Stimulated activated CD8-positive, alpha-beta memory T cell treated with anti-CD3 and anti-CD28 coated beads, Interleukin-2, amount 100 ng/mL, for 48 hours (primary cell): ENCODE measurements around the gene WASHC3.
"Not testable (repeated sequence)": the region's sequence is repeated elsewhere in the genome, so short reads cannot be mapped to it uniquely, and the experiment has no call there.

Source experiments
- DNase-seq, 2 donors: peaks; one replicate each; pipeline ENCODE4 v3.0.0-alpha.2; 2020; ENCODE audit warnings: low read depth in 2 of 2

WASHC3 gene

DNA sequence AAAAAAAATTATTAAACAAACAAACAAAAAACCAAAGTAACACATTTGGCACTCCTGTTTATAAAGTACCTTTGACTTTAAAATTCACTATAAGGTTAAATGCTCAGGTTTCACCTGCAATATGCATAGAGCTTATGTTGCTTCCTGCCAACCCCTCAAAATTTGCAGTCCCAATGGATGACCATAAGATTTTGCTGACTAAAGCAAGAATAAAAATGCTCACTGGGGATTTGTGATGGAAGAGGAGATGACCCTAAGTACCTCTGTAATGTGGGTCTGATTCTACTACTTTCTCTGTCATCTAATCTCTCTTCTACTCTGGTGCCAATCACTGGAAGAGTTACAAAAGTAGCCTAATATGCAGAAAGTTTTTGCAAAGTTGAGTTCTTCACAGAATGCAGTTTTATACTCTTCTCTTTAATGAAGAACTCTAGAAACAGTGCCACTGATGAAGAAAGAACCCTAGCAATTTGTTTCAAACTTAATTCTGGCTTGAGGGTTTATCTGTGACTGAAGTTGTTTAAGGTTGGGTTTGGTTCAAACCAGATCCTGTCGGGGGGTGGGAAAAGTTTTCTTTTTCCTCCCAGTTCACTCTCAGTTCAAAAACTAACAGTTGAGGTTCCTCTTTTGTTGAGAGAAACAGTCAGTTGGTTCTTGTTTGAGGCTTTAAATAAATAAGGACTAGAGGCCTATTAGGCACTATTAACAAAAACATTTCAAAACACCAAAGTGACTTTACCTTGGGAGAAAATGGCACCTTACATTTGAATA lies 10.9 kb downstream of the WASHC3 start:
- no peak for DNase-seq

DNA sequence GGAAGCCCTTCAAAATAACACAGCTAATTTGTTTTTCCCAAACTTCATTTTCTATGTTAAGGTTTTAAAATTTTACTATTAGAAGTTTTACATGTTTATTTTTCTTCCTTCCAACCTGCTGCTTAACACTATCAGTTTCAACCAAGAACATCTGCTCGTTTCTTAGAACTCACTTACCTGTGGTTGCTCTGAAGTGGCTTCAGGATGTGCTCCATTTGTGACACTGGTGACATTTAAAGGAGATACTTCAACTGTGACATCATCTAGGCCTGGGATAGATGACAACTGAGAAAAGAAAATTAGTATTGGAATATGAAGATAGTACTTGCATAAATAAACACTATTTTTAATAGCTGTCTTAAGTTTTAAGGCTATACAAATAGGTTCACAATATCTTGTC lies 17.9 kb downstream of the WASHC3 start:
- no peak for DNase-seq

DNA sequence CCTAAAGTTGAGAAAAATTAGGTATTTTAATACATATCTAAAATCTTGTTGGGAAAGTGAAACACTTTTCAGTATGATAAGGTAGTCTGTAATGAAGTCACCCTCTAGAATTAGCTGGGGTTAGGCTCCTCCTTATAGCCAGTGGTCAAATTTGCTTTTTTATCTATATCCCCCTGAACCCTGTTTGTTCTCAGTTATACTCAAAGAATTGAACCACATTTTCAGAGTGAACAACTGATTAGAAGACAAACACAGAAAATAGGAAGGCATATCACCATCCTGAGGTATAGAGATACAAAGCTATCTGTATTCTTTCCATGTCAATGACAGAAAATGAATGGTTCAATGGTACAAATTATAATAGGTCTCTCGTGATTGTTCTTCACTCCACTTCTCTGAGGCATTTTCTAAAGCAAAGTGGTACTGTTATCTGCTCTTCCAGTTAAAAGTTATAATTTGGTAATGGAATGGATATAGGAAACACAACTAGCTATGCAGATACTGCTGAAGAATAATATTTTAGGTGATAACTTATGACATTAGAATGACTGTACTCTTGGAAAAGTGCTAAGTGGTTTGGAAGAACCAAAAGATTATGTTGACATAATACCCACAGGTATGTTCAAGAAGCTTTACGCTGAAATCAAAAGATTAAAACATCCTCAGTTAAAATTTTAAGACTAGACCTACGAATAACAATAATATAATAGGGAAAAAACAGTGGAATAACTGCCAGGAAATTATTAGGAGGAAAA lies 27.6 kb downstream of the WASHC3 start:
- no peak for DNase-seq

DNA sequence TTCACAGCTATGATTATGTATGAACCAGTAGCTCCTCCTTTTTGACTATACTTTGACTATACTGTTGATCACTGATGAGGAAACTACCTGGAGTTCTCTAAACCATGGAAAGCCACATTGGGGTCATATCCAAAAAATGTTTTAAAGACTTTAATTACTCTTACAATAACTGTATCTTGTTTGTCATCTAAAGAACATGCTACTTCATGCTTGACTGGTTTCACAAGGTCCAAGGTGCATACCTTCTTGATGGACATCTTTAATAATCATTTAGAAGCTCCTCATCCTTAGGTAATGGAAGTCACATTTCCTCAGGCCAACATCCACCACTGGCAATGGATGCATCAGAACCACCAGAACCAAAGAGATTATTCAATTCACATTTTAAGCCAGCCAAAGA lies 29.9 kb downstream of the WASHC3 start:
- DNase-seq: no peak

DNA sequence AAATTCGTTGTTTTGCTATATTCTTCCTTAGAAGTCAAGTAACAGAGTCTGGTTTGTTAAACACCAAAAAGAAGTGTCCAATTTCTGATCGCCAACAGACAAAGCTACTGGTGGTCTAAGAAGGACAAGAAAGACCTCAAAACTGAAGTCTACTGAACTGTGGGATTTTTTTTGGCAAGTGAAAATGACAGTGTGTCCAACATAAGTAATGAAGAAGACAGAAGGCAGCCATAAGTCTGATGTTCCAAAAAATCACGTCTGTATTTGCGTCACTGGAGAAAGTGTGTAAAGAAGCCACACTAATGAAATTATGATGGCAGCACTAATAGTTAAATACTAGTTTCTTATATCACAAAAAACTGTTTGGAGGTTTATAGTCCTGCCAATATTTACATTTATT lies 32.6 kb downstream of the WASHC3 start:
- DNase-seq: no peak

DNA sequence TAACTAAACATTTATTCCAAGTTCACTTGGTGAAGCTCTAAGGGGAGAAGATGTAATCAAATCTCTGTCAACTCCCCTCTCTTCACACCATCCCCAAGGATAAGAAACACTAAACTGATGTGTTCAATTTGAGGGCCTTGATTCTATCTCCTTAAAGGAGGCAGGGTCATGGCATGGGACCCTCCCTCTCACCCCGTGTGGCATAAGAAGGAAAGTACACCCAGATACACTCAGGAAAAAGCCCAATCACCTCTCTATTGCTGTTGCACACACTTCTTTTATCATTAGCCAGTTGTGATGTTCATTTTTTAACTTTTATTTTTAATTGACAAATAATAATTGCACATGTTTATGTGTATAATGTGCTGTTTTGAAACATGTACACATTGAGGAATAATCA lies 35.1 kb downstream of the WASHC3 start:
- no peak for DNase-seq

DNA sequence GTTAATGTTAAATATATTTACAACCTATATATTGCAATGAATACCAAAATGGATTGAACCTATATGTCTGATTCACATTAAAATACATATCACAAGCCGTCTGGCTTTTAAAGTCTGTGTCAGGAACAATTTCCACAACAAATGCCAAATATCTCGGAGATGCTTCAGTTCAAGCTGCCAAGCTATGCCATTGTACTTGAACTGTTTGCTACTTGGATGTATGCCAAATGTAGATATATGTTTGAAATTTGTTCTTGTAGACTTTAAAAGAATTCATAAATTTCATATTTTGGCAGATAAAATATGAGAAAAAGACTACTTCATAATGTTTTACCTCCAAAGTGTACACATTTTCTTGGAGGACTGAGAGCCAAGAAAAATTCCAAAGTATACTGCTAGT lies 37.0 kb downstream of the WASHC3 start:
- DNase-seq: no peak

DNA sequence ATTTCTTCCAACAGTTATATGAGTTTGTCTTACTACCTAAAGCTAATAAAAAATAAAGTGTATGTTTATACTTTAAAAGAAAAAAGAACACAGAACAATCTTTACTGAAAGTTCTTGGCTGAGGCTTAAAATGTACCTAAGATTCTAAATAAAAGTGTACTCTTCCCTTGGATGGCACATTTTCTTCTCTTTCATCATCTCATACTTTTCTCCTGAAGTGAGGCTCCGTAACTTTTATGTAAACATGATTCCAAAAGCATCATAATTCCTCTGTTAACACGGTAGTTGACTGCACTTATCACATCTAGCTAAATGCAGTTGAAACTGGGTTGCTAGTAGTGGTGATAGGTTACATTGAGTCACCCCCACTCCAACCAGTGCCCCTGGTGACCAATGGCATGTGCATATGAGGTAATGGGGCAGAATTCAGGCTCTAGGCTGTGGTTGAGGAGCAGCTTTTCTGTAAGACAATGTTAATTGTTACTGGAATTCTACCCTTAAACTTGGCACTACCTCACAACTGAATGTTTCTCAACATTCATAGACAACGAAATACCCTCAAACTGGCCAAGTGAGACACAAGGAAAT lies 38.4 kb downstream of the WASHC3 start:
- no peak for DNase-seq

DNA sequence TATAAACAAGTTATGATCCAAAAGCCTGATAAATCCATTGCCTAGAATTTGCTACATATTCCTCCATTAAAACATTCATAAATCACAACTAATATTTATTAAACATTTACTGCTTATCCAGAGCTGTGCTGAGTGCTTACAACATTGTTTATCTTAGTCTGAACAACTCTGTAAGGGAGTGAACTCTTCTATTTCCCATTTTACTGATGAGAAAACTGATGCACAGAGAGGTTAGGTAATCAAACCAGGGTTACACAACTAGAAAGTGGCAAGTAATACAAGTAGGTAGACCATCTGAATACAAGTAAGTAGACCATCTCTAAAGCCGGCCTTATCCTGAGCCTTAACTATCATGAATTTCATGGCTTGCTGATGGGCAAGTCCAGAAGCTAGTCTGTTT lies 39.5 kb downstream of the WASHC3 start:
- no peak for DNase-seq

DNA sequence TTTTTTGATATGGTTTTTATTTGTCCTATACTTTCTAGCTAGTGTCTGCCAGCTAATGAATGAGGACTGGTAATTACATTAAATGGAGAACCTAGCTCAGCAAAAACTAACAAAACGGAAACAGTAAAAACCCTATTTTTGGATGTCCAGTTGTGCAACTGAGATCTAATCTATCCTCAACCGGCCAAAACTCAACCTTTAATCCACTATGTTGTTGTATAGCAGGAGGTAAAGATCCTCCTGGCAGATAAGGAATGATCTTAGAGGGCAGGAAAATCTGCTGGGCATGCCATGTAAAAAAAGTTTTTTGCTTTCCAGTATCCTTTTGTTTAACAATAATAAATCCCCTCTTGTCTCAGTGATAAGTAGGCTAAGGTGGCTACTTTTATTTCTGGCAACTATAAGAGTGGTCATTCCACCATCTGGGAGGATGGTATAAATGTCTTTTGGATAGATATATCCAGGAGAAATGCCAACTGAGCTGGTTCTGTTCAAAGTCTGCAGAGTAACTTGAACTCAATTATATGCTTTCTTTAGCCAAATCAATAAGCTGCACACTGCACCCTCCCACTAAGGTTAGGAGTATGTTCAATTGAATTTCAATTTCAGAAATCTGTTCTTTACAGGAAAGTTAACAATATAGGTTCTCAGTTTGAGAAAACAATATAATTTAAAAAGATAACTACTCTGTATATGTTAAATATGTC lies 40.1 kb downstream of the WASHC3 start:
- no peak for DNase-seq

DNA sequence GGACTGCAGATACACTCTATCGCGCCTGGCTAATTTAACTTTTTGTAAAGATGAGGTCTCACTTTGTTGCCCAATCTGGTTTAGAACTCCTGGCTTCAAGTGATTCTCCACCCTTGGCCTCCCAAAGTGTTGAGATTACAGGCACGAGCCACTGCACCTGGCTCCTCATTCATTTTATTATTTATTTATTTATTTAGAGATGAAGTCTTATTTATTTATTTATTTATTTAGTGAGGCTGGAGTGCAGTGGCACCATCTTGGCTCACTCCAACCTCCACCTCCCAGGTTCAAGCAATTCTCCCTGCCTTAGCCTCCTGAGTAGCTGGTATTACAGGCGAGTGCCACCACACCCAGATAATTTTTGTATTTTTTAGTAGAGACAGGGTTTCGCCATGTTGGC lies 43.2 kb downstream of the WASHC3 start:
- not testable (repeated sequence) for DNase-seq

DNA sequence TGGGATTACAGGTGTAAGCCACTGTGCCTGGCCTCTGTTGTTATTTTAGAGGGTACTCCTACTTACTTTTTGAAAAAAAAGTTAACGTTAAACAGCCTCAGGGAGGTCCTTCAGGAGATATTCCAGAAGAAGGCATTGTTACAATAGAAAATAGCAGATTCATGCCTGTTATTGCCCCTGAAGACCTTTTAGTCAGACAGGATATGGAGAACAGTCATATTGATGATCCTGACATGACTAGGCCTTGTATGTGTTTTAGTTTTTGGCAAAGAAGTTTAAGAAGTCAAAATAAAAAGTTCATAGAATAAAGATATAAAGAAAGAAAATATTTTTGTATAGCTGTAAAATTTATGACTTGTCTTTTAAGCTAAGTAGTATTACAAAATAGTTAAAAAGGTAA lies 45.3 kb downstream of the WASHC3 start:
- DNase-seq: no peak

DNA sequence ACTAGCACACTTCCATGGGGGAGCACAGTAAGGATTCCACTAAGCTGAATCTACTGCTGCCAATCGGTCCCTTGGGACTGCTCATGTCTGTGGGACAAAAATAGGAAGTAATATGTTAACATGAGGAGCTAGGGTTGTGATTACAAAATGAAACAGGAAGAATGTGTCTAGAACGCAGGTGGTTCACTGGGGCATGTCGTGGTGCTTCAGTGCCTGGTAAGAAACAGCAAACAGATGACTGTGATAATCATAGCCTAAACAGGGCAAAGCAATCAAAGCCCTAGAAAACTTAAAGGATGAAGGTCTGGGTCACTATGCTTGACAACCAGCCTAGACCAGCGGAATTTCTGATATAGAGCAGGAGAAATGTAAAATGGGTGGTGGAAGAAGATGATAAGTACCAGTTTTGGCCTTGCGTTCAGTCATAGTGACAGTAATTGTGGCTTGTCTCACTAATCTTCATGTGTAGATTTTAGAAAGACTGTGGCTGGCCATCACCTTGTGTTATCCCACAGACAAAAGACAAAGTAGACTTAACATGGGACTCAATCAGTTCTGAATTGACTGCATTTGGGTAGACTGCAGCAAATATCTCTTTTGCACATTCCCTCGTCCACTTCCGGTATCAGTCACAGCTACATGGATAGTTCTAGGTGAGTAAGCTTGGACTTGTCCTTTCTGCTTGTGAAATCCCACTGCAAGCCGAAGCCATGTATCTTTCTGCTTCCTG lies 51.4 kb downstream of the WASHC3 start:
- no peak for DNase-seq

DNA sequence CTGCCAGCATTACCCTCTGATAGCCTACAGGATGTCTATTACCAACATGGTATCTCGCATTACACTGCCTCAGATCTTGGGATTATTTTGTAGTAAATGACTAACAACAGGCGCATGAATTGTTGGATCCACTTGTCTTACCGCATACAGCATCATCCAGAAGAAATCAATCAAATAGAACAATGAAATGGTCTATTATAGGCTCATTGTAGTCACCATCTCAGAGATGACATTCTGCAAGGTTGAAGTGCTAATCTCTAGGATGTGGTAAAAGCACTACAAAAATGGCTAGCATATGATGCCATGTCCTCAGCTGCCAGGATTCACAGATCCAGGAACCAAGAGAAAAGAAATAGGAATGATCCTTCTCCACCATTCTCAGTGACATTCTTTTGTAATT lies 52.0 kb downstream of the WASHC3 start:
- no peak for DNase-seq

DNA sequence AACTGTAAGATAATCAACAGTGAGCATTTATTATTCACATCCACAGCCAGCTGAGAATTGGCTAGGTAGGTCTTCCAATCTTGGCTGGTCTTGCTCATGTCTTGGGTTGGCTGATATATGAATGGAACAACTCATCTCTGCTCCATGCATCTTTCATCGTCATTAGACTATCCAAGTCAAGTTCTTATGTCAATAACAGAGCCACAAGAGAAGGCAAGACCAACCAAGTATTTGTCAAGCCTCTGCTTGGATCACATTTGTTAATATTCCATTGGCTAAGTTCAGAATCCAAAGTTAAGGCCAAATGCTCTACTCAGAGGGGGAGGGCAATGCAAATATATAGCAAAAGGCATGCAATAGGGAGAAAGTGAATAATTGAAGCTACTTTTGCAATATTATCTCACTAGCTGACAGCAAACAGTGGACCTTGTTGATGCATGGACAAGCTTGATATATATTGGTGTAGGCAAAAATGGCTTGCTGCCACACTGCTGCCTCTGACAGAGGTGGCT lies 53.1 kb downstream of the WASHC3 start:
- DNase-seq: no peak

DNA sequence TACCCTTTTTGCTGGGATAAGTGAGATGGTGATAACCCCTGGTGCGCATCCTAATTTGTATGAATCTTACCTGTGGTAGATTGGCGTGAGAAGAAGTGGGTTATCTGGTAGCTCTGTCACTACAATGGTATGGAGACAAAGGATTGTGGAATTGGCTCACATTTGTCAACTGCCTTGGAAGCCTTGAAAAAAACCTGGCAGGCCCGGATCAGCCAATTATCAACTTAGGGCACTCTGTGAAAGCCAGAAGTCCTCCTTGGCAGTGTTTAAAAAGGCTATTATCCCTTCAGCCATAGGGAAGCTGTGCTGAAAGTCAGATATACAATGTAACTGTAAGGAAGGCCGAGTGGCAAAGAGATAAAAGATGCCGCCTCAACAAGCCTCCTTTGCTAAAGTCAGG lies 56.5 kb downstream of the WASHC3 start:
- DNase-seq: no peak

DNA sequence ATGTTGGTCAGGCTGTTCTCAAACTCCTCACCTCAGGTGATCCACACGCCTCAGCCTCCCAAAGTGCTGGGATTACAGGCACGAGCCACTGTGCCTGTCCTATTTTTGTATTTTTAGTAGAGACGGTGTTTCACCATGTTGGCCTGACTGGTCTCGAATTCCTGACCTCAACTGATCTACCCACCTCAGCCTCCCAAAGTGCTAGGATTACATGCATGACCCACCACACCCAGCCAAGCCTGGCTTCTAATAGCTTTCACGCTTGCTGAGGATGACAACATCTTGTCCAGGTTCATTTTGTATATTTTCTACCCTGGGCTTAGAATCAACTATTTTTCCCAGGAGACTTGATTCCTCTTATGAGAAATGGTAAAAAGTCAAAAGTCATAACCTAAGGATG lies 64.7 kb downstream of the WASHC3 start:
- no peak for DNase-seq

DNA sequence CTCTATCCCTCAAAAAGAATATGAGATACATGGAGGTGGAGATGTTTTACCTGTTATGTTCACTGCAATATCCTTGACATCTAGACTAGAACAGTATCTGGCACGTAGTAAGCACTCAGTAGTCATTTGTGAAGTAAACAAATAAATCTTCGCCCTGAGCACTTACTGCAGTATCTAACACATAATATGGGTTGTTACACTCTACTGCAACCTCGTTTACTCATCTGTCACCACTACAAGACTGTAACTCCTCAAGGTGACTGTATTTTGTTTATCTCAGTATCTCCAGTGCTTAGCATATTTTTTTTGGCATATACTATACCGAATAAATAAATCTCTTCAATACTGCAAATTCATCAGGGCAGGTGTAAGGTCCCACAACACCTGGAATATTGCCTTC lies 66.1 kb downstream of the WASHC3 start:
- DNase-seq: no peak

DNA sequence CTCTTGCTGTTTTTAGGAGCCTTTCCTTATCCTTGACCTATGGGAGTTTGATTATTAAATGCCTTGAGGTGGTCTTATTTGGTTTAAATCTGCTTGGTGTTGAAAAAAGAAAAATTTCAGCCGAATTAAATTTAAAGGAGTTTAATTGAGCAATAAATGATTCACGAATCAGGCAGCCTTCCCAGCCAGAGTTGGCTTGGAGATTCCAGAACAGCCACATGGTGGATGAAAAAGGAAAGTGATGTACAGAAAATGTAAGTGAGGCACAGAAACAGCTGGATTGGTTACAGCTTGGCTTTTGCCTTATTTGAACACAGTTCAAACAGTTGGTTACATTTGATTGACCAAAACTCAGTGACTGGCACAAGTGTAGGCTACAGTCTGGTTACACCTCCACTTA lies 69.7 kb downstream of the WASHC3 start:
- DNase-seq: no peak

DNA sequence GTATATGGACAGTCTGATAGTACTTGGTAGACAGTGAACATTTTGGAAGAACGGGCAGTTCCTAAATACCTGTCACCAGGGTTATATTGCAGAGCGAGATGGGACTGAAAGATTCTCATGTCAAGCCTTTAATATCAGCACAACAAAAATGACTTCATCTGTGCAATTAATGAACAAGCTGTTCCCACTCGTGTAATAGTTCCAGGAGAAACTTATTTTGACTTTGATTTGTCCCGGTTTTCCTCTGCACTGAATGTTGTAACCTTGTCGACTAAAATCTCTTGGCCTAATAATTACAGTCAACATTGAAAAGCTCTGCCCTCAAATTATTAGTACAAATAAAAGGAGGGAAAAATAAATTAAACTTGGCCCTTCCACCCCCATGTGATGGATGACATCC lies 79.5 kb downstream of the WASHC3 start:
- no peak for DNase-seq

DNA sequence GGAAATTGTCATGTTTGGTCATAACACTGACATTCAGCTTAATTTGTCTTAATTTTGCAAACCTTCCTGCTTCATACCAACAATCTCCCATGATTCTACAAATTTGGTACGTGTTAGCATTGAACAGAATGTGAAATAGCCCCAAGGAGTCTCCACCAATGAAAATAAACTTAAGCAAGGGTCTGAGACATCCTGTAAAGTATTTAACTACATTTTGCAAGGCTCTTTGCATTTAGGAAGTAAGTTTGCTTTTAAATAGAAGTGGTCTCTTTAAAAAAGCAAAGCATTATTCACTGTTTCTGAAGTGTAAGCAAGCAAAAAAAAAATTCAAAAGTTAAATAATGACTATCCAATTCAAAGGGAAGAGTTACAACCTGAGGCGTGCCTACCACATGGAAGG lies 79.9 kb downstream of the WASHC3 start:
- DNase-seq: no peak

DNA sequence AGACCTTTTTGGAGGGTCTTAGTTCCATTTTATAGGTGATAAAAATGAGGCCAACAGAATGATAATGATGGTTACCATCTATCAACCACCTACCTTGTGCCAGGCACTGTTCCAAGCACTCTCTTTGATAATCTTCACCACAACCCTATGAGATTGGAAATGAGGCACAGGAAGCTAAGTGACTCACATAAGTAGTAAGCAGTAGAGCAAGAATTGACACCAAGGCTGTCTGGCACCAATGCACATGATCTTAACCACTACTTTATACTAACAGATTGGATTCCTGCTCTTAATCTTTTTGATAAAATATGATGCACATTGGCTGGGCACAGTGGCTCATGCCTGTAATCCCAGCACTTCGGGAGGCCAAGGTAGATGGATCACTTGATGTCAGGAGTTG lies 93.0 kb downstream of the WASHC3 start:
- DNase-seq: no peak
